SK-N-SH (cell line): Measurements from ENCODE around the gene PADI2. TPM values are rescaled to one million over a fixed set of nuclear protein-coding genes. Genes with fewer than 3 reads are reported as not detected.

Experiments used
- CTCF ChIA-PET: fragments of 300-600, 350-600 bp; formaldehyde crosslinking; extraction: SDS; loops from one replicate; lab custom pipeline; 2021; lab: Yijun Ruan, JAX
- POLR2A ChIA-PET: fragments of 350-600 bp; sonication (Branson Sonifier 250); formaldehyde crosslinking; extraction: SDS; loops from one replicate; lab custom pipeline; 2020; ENCODE audit warnings: antibody characterized with exemption, inconsistent platforms; lab: Yijun Ruan, JAX
- DNase-seq: peaks from one replicate; pipeline ENCODE4 v3.0.0; 2012
- H2AFZ ChIP-seq: fragments of 200-600 bp; sonication (generic); 2 replicates; pipeline ENCODE4 v1.8.1; 2016; ENCODE audit warnings: antibody characterized with exemption, mild to moderate bottlenecking, low read depth
- H3F3A ChIP-seq: fragments of 200-600 bp; sonication (generic); replicated peaks from 2 replicates; pipeline ENCODE3; 2016; ENCODE audit warnings: antibody characterized with exemption, mild to moderate bottlenecking; ENCODE audit not compliant: insufficient read depth
- H3K27ac ChIP-seq, 2 experiments: fragments of 200-500 bp in 1 of 2; fragments of 200-600 bp in 1 of 2; sonication (Bioruptor generic) in 1 of 2; sonication (generic), shearing (Covaris generic) in 1 of 2; 2 replicates each; pipeline versions ENCODE4 v1.5.1 to v1.6.1; 2014 to 2016; ENCODE audit warnings: low read depth in 2 of 2, inconsistent platforms in 1 of 2, low read length in 1 of 2, mild to moderate bottlenecking in 1 of 2, mixed read lengths in 1 of 2
- H3K27me3 ChIP-seq: fragments of 200-600 bp; sonication (generic), shearing (Covaris generic); 2 replicates; pipeline ENCODE4 v1.6.1; 2016; ENCODE audit warnings: mixed run types; ENCODE audit not compliant: insufficient read depth
- H3K36me3 ChIP-seq, 2 experiments: fragments of 200-500 bp in 1 of 2; fragments of 200-600 bp in 1 of 2; sonication (Bioruptor generic) in 1 of 2; sonication (generic) in 1 of 2; replicated peaks in 1 of 2; 2 replicates each; pipeline versions ENCODE3 to v1.5.1; 2014 to 2016; ENCODE audit warnings: low read length in 1 of 2, mild to moderate bottlenecking in 1 of 2; ENCODE audit not compliant: insufficient read depth in 2 of 2, control insufficient read depth in 1 of 2
- H3K4me1 ChIP-seq, 2 experiments: fragments of 200-500 bp in 1 of 2; fragments of 200-600 bp in 1 of 2; sonication (Bioruptor generic) in 1 of 2; sonication (generic), shearing (Covaris generic) in 1 of 2; 2 replicates each; pipeline versions ENCODE4 v1.5.1 to v1.6.1; 2014 to 2016; ENCODE audit warnings: low read depth in 1 of 2, low read length in 1 of 2, mixed run types in 1 of 2; ENCODE audit not compliant: insufficient read depth in 2 of 2, control insufficient read depth in 1 of 2
- H3K4me2 ChIP-seq: fragments of 200-600 bp; sonication (generic), shearing (Covaris generic); 2 replicates; pipeline ENCODE4 v1.6.1; 2017; ENCODE audit warnings: mixed run types
- H3K4me3 ChIP-seq, 2 experiments: fragments of 200-500 bp in 1 of 2; fragments of 200-600 bp in 1 of 2; sonication (Bioruptor generic) in 1 of 2; sonication (generic), shearing (Covaris generic) in 1 of 2; 2 replicates each; pipeline versions ENCODE4 v1.5.1 to v1.8.1; 2014 to 2016; ENCODE audit warnings: low read depth in 2 of 2, inconsistent platforms in 1 of 2, low read length in 1 of 2, mild to moderate bottlenecking in 1 of 2, mixed read lengths in 1 of 2, moderate library complexity in 1 of 2
- H3K79me2 ChIP-seq: fragments of 200-600 bp; sonication (generic); 2 replicates; pipeline ENCODE4 v1.8.1; 2017; ENCODE audit warnings: mild to moderate bottlenecking; ENCODE audit not compliant: insufficient read depth
- H3K9ac ChIP-seq: fragments of 200-600 bp; sonication (generic); 2 replicates; pipeline ENCODE4 v1.6.1; 2017; ENCODE audit warnings: mixed run types
- H3K9me2 ChIP-seq: fragments of 200-600 bp; sonication (generic); 2 replicates; pipeline ENCODE4 v1.6.1; 2017; ENCODE audit warnings: mixed run types
- H3K9me3 ChIP-seq: fragments of 200-600 bp; sonication (generic); 2 replicates; pipeline ENCODE4 v1.6.1; 2017; ENCODE audit warnings: mixed run types, mild to moderate bottlenecking, moderate library complexity
- H4K20me1 ChIP-seq: fragments of 200-600 bp; sonication (generic); 2 replicates; pipeline ENCODE4 v1.6.1; 2017; ENCODE audit warnings: mild to moderate bottlenecking, mixed run types; ENCODE audit not compliant: insufficient read depth
- CHD2 ChIP-seq: fragments of 150-350 bp; IDR thresholded peaks from 2 replicates; pipeline ENCODE4 v1.6.1; 2018; ENCODE audit warnings: low read length; ENCODE audit not compliant: partially characterized antibody
- EP300 ChIP-seq, 2 experiments: IDR thresholded peaks; 2 replicates each; pipeline versions ENCODE4 v1.4.0 to v1.6.1; 2012; ENCODE audit warnings: borderline replicate concordance in 1 of 2, low read depth in 1 of 2, low read length in 1 of 2
- FOXJ3 ChIP-seq: sonication (generic); formaldehyde crosslinking; IDR thresholded peaks from 2 replicates; pipeline ENCODE4 v1.5.1; 2020; ENCODE audit warnings: mild to moderate bottlenecking, missing genetic modification reagents
- GABPA ChIP-seq: IDR thresholded peaks from 2 replicates; pipeline ENCODE4 v1.4.0; 2012; ENCODE audit warnings: low read depth, mild to moderate bottlenecking
- MXI1 ChIP-seq: IDR thresholded peaks from 2 replicates; pipeline ENCODE4 v1.6.1; 2012; ENCODE audit warnings: mild to moderate bottlenecking, low read depth, low read length, improper control_type of control experiment
- NFIC ChIP-seq: IDR thresholded peaks from 2 replicates; pipeline ENCODE4 v1.4.0; 2012; ENCODE audit warnings: borderline replicate concordance
- POLR2AphosphoS5 ChIP-seq: IDR thresholded peaks from 2 replicates; pipeline ENCODE4 v1.6.1; 2012; ENCODE audit warnings: low read depth, low read length
- RAD21 ChIP-seq: IDR thresholded peaks from 2 replicates; pipeline ENCODE4 v1.6.1; 2012; ENCODE audit warnings: mild to moderate bottlenecking, low read length
- SMC3 ChIP-seq: IDR thresholded peaks from 2 replicates; pipeline ENCODE4 v1.6.1; 2012; ENCODE audit warnings: low read depth, low read length, improper control_type of control experiment
- TAF1 ChIP-seq: IDR thresholded peaks from 2 replicates; pipeline ENCODE4 v1.6.1; 2012; ENCODE audit warnings: low read depth, mild to moderate bottlenecking, low read length, moderate library complexity, borderline replicate concordance
- TCF12 ChIP-seq: IDR thresholded peaks from 2 replicates; pipeline ENCODE4 v1.4.0; 2012
- WGBS: methylation state at CpG from one replicate; pipeline ENCODE4 v1.1.6; 2017; ENCODE audit warnings: low lambda C conversion rate; 5-methylcytosine and 5-hydroxymethylcytosine counted together
- polyA plus RNA-seq, 3 experiments: library from polyadenylated mRNA; depleted of rRNA; stranded (reverse); fragments of >200 nt; gene quantifications; 2 replicates each; pipeline ENCODE4 v1.2.3, GENCODE V29; 2012
- TF ChIP-seq, protein P1 (sequence below): fragments of 200-600 bp; sonication (generic); IDR thresholded peaks from 2 replicates; pipeline ENCODE4 v1.6.1; 2017; ENCODE audit warnings: antibody characterized with exemption, mild to moderate bottlenecking, moderate library complexity
- TF ChIP-seq, protein P2 (sequence below): IDR thresholded peaks from 2 replicates; pipeline ENCODE4 v1.4.0; 2012; ENCODE audit warnings: low read depth

The PADI2 gene
- polyA plus RNA-seq, 1 of the 3 experiments (the other 2 are of a cell fraction) = 0.58 TPM

DNA sequence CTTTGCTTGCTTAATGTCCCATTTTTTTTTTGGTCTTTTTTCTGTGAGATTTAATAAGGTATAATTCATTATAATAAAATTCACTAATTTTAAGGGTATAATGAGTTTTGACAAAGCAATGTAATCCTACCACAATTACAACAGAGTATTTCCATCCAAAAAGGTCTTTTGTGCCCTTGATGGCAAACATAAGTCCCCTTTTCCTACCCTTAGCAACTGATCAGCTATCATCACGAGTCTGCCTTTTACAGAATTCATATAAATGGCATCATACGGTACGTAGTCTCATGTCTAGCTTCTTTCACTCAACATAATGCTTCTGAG is 73.0 kb downstream of the PADI2 start:
- DNase-seq = no peak
- CTCF ChIA-PET = interaction anchor here (0.5 to 24.3 kb wide), 28 partner anchors 10 to 425 kb away, joined by 3 to 408 read pairs (median 4); partner anchors contain the start of gene MFAP2
- H3K79me2 ChIP-seq = peaks cover 74% of the 10 kb centered on the region

DNA sequence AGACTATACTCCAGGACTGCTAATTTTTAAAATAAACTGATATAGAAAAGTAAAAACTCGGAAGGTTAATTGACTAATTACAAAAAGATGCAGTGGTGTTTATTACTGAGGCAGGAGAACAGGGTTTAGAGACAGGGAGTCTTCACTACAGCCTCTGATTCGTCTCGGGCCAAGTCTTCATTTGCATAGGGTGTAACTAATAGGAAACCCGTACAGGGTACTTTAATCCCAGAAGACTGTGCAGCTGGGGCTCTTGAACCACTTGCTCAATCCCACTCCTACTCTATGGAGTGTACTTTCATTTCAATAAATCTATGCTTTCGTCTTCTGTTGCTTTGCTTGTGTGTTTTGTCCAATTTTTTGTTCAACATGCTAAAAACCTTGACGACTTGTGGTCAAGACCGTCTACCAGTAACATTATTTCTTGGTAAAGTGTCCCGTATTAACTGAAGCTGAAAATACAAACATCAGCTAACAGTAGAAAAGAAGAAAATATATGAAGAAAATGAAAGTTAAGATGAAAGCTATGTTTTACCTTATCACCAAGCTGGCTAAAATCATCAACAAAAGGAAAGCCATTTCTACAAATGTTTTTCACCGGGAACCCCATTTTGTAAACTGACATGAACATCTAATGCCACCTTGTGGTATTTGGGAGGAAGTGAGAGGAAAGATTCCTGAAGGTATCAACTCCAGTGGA is 73.5 kb downstream of the PADI2 start:
- H3K4me1 ChIP-seq = peaks cover 0 to 3% of the 10 kb centered on the region in 2 experiments; a peak in 1 of 4 replicates
- H4K20me1 ChIP-seq = no peaks in the 10 kb centered on the region
- WGBS = 63% methylated on average over 9 of the region's 9 CpGs
- no peak overlapping the region for H3K9ac ChIP-seq
- peaks cover 21 to 55% of the 10 kb centered on the region in 2 experiments for H3K36me3 ChIP-seq
- CTCF ChIA-PET = interaction anchor here (0.5 to 24.3 kb wide), 31 partner anchors 9 to 425 kb away, joined by 3 to 408 read pairs (median 4); partner anchors contain the start of gene MFAP2
- DNase-seq = peak; percentile 58
- H2AFZ ChIP-seq = no peak overlapping the region
- no peak overlapping the region for H3K27ac ChIP-seq
- peaks cover 69% of the 10 kb centered on the region for H3K79me2 ChIP-seq
- POLR2A ChIA-PET = no interaction called here
- peak overlapping the region in 1 of 2 experiments; percentile 0; a peak in 1 of 4 replicates for H3K4me3 ChIP-seq
- H3K27me3 ChIP-seq = no peaks in the 10 kb centered on the region
- 0 out of 2 replicates have a peak overlapping the region, but pooled peaks have one; percentile 12 for H3K4me2 ChIP-seq
- TF ChIP-seq POLR2AphosphoS5 = no peak
- peak; percentile 75 for TF ChIP-seq SMC3
- TF ChIP-seq RAD21 = peak; percentile 89
- TF ChIP-seq, protein P1, sequence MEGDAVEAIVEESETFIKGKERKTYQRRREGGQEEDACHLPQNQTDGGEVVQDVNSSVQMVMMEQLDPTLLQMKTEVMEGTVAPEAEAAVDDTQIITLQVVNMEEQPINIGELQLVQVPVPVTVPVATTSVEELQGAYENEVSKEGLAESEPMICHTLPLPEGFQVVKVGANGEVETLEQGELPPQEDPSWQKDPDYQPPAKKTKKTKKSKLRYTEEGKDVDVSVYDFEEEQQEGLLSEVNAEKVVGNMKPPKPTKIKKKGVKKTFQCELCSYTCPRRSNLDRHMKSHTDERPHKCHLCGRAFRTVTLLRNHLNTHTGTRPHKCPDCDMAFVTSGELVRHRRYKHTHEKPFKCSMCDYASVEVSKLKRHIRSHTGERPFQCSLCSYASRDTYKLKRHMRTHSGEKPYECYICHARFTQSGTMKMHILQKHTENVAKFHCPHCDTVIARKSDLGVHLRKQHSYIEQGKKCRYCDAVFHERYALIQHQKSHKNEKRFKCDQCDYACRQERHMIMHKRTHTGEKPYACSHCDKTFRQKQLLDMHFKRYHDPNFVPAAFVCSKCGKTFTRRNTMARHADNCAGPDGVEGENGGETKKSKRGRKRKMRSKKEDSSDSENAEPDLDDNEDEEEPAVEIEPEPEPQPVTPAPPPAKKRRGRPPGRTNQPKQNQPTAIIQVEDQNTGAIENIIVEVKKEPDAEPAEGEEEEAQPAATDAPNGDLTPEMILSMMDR = peak; percentile 82
- peaks cover 16% of the 10 kb centered on the region for H3F3A ChIP-seq
- no peaks in the 10 kb centered on the region for H3K9me3 ChIP-seq
- H3K9me2 ChIP-seq = no peaks in the 10 kb centered on the region

More for the DNA sequence above, 73.0 kb downstream of the PADI2 start:
- Histone ChIP-seq H3K9me3 (no peaks in the 10 kb centered on the region), H3K27me3 (no peaks in the 10 kb centered on the region), H3K4me2 (no peak overlapping the region), H3F3A (peaks cover 16% of the 10 kb centered on the region), H3K36me3 (peaks cover 22 to 55% of the 10 kb centered on the region in 2 experiments), H3K27ac (no peak overlapping the region), H3K4me3 (peak overlapping the region in 1 of 2 experiments; percentile 0; a peak in 1 of 4 replicates), H2AFZ (no peak overlapping the region), H4K20me1 (no peaks in the 10 kb centered on the region), H3K9me2 (no peaks in the 10 kb centered on the region), H3K9ac (no peak overlapping the region), H3K4me1 (peaks cover 0 to 3% of the 10 kb centered on the region in 2 experiments; a peak in 1 of 4 replicates)
- TF ChIP-seq EP300 (IDR thresholded peaks at IDR 0.05; ENCODE audit: borderline replicate concordance in 1 of 2, low read depth in 1 of 2, low read length in 1 of 2) (no peak), CHD2 (no peak), TCF12 (no peak), TAF1 (no peak), FOXJ3 (CRISPR knock-in tag) (no peak), GABPA (no peak), MXI1 (no peak), NFIC (no peak)
- TF ChIP-seq, protein P2, sequence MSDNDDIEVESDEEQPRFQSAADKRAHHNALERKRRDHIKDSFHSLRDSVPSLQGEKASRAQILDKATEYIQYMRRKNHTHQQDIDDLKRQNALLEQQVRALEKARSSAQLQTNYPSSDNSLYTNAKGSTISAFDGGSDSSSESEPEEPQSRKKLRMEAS = no peak
- POLR2A ChIA-PET = no interaction called here
- 81% methylated on average over 3 of the region's 3 CpGs for WGBS
